LNCaP clone FGC (cell line): ENCODE results near the gene TMEM145.
A peak's percentile ranks its signal among the peaks of the same experiment; 100 is the strongest.

ENCODE experiments used
- DNase-seq: peaks from one replicate; pipeline ENCODE4 v3.0.0-alpha.2; 2011; ENCODE audit warnings: low read depth
- H3K4me3 ChIP-seq: 2 replicates; pipeline ENCODE4 v1.5.1; 2011; ENCODE audit warnings: mild to moderate bottlenecking, low read depth, low read length, control low read depth
- CTCF ChIP-seq: IDR thresholded peaks from 2 replicates; pipeline ENCODE4 v1.5.1; 2012; ENCODE audit warnings: mild to moderate bottlenecking; ENCODE audit not compliant: control insufficient read depth, insufficient read depth; ENCODE audit errors: extremely low read depth

Gene TMEM145

DNA sequence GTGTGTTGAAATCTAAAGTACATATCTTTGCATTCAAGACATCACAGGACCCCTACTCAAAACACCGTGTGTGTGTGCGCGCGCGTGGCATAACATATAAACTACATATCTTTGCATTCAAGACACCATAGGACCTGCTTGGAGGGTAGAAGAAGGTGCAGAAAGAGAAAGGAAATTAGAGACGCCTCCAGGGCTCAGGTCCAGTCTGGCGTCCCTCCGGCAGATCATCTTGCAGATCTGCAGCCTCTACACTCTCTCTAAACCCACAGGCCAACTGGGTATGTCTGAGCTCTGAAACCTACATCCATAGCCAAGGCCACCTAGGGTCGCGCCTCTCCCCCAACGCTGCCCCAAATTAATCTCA is 10.0 kb upstream of the TMEM145 start:
- no peak for DNase-seq
- H3K4me3 ChIP-seq, result peak overlapping the region; percentile 35
- TF ChIP-seq CTCF, result no peak

- no peak for DNase-seq
- no peak overlapping the region for H3K4me3 ChIP-seq
- no peak for TF ChIP-seq CTCF
Measured at GRCh38 chr19:42303876-42304275, 9.2 kb upstream of the TMEM145 start.

DNA sequence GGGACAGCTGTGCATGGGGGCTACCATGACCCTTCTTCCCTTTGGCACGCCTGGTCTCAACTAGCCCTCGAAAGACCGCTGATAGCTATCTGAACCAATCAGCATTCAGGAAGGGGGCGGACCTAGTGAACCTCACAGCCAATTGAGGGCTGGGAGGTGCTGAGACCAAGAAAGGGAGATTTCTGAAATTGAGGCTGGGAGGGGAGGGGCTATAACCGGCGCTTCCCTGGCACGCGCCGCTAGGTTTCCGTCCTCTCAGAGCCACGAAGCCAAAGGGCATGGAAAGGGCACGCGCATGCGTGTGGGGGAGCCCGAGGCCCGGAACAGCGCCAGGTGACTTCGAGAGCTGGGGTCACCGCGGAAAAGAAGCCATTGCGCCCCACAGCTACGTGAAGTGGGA is 6.5 kb upstream of the TMEM145 start:
- DNase-seq, result no peak
- H3K4me3 ChIP-seq, result no peak overlapping the region
- no peak for TF ChIP-seq CTCF

- DNase-seq, result no peak
- no peak for TF ChIP-seq CTCF
- no peak overlapping the region for H3K4me3 ChIP-seq
Measured at GRCh38 chr19:42309686-42310085, 3.4 kb upstream of the TMEM145 start.

DNA sequence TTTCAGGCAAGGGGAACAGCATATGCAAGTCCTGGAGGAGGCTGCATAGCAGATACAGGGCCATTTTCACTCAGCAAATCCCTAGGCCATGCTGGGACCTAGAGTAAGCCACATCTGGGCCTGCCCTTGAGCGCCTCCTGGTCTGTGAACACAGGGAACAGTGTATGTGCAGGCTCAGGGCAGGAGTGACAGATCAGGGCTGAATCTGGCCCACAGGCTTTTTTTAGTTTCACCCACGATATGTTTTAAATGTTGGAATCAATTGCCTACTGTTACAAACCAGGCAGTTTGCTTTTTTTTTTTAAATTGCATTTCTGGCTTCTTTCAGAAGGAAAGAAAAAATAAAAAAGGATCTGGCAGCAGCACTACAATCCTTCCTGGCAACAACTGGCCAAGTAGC is 1.5 kb upstream of the TMEM145 start:
- no peak for TF ChIP-seq CTCF
- no peak overlapping the region for H3K4me3 ChIP-seq
- no peak for DNase-seq

DNA sequence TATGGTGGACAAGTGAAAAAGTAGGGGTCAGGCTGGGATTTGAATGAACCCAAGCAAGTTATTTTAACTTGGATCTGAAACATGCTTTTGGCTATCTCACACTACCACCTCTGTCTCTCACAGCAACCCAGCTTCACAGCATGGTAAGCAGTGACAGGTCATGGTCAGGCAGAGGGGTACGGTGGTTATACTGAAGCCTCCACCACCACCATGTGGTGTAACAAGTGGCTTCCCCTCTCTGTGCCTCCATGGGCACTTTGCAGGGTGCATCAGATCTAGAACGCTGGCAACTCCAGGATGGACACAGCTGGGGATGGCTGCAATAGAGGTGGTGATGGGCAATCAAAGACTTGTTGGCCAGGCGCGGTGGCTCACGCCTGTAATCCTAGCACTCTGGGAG is 739 bp upstream of the TMEM145 start:
- no peak for DNase-seq
- TF ChIP-seq CTCF, result no peak

DNA sequence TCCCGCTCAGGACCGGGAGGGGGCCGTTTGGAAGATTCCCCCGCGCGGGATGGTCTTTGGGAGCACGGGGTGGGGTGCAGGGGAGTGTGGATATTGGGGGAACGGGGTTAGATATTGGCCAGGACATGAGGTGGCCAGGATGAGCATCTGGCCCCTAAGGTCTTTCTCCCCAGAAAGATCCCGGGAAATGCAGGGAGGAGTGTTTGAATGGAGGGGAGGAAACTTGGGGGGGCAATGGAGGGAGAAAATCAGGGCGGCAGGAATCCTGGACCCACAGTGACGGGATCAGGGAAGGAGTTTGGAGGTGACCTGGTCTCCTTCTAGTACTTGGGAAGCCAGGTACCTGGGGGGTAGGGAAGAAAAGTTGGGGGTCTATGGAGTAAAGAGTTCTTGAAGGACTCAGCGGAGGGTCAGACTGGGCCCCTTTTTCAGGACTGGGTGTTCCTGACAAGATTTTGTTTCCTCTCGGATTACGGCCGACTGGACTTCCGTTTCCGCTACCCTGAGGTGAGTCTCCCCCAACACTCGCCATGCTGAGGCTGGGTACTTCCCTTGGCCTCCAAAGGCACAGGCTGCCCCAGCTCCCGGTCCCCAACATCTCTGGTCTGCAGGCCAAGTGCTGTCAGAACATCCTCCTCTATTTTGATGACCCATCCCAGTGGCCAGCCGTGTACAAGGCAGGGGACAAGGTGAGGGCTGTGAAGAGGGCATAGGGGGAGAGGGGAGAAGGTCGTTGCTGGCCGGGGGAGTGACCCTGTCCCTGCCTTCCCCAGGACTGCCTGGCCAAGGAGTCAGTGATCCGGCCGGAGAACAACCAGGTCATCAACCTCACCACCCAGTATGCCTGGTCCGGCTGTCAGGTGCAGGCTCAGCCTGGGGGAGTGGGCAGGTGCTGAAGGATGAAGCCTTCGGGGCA is 989 bp downstream of the TMEM145 start:
- peak overlapping the region; percentile 54 for H3K4me3 ChIP-seq
- no peak for TF ChIP-seq CTCF
- no peak for DNase-seq

More for the DNA sequence above, 739 bp upstream of the TMEM145 start:
- no peak overlapping the region for H3K4me3 ChIP-seq
